GM12873 (cell line): ENCODE data around the gene CGB8.
"Not testable (repeated sequence)": the region's sequence is repeated elsewhere in the genome, so short reads cannot be mapped to it uniquely, and the experiment has no call there.

Experiments used
- CTCF ChIP-seq: IDR thresholded peaks from 2 replicates; pipeline ENCODE4 v1.5.1; 2012; ENCODE audit warnings: low read depth, mild to moderate bottlenecking, moderate library complexity, low read length, control low read depth; ENCODE audit not compliant: insufficient read depth; ENCODE audit errors: missing control alignments

CGB8 gene

GRCh38 chr19:49056101-49056901 is 7.4 kb upstream of the CGB8 start:
- peak; percentile 13 for TF ChIP-seq CTCF

GRCh38 chr19:49043548-49043947 is 5.4 kb downstream of the CGB8 start, which contains the start of gene CGB5:
CGB5 (plus strand) TSS chr19:49043848; CDS start chr19:49044210, 362 bp downstream.
- TF ChIP-seq CTCF: not testable (repeated sequence)

GRCh38 chr19:49042177-49042576 is 6.7 kb downstream of the CGB8 start:
- no peak for TF ChIP-seq CTCF

GRCh38 chr19:49036815-49037214 is 12.1 kb downstream of the CGB8 start, which contains the start of gene CGB1:
CGB1 (minus strand) TSS chr19:49036895; CDS start chr19:49036711, 184 bp downstream.
- TF ChIP-seq CTCF: peak; percentile 68

GRCh38 chr19:49031642-49032301 is 17.1 kb downstream of the CGB8 start, which contains the start of gene CGB2:
CGB2 (plus strand) TSS chr19:49031890; CDS start chr19:49032096, 206 bp downstream.
- TF ChIP-seq CTCF: peak; percentile 64

GRCh38 chr19:49024233-49024632 is 24.7 kb downstream of the CGB8 start, which contains the start of gene CGB3:
CGB3 (minus strand) TSS chr19:49024333; CDS start chr19:49023971, 362 bp downstream.
- TF ChIP-seq CTCF: not testable (repeated sequence)

- no peak for TF ChIP-seq CTCF
Observed at GRCh38 chr19:49022116-49022515, 26.8 kb downstream of the CGB8 start.
